ENCODE results near the gene ANKZF1. TPM values are rescaled to one million over a fixed set of nuclear protein-coding genes. Genes with fewer than 3 reads are reported as not detected.

The ANKZF1 gene
- total RNA-seq, 1 experiment from 2014 or later: 51.5 TPM

GRCh38 chr2:219285373-219285735, 55.7 kb downstream of the ANKZF1 start:
- intact Hi-C loops (cut with micrococcal nuclease; ENCODE audit: unreplicated experiment): no loop called here

GRCh38 chr2:219285894-219286425, 56.4 kb downstream of the ANKZF1 start:
- no peaks in the 10 kb centered on the region for H3K27me3 ChIP-seq (replicated peaks; ENCODE audit: control insufficient read depth, insufficient read depth, low read length)
- ChIA-PET POLR2A (interaction anchor here (0.5 kb wide), 1 partner anchor 98 kb away, joined by 3 read pairs; no protein-coding TSS in a partner anchor), CTCF (interaction anchor here (1.2 to 2.9 kb wide), 2 partner anchors 8 to 9 kb away, joined by 4 to 20 read pairs; no protein-coding TSS in a partner anchor)
- no peak for TF ChIP-seq CTCF (IDR thresholded peaks at IDR 0.05; ENCODE audit: insufficient read depth in 1 of 2, low read depth in 1 of 2, low read length in 1 of 2, severe bottlenecking in 1 of 2, unreplicated experiment in 1 of 2)
- no peak overlapping the region for H3K4me3 Mint-ChIP-seq (ENCODE audit: unreplicated experiment)
- H3K36me3 ChIP-seq (ENCODE audit: control insufficient read depth, insufficient read depth, low read length): peaks cover 3% of the 10 kb centered on the region
- H3K4me1 ChIP-seq: no peaks in the 10 kb centered on the region
- no peaks in the 10 kb centered on the region for H3K27me3 Mint-ChIP-seq (ENCODE audit: insufficient read depth, unreplicated experiment)
- H3K4me1 Mint-ChIP-seq (ENCODE audit: low read depth, unreplicated experiment): no peaks in the 10 kb centered on the region
- no peak overlapping the region for H3K27ac Mint-ChIP-seq (ENCODE audit: unreplicated experiment)
- peaks cover 19% of the 10 kb centered on the region for H3K36me3 Mint-ChIP-seq (ENCODE audit: insufficient read depth, unreplicated experiment)
- no peak overlapping the region for H3K4me3 ChIP-seq (ENCODE audit: low read depth, low read length)
- intact Hi-C loops (cut with micrococcal nuclease; ENCODE audit: unreplicated experiment): no loop called here
- no peaks in the 10 kb centered on the region for H3K9me3 Mint-ChIP-seq (ENCODE audit: unreplicated experiment)
- no TSS peak for BruUV-seq (replicated peaks)
- no peak for DNase-seq
- no peaks in the 10 kb centered on the region for H3K9me3 ChIP-seq

More at GRCh38 chr2:219285373-219285735, 55.7 kb downstream of the ANKZF1 start:
- ChIA-PET POLR2A (no interaction called here), CTCF (interaction anchor here (2.9 kb wide), 1 partner anchor 10 kb away, joined by 20 read pairs; no protein-coding TSS in a partner anchor)
- Mint-ChIP-seq H3K27me3 (ENCODE audit: insufficient read depth, unreplicated experiment) (no peaks in the 10 kb centered on the region), H3K9me3 (ENCODE audit: unreplicated experiment) (no peaks in the 10 kb centered on the region), H3K4me1 (ENCODE audit: low read depth, unreplicated experiment) (no peaks in the 10 kb centered on the region), H3K27ac (ENCODE audit: unreplicated experiment) (no peak overlapping the region), H3K36me3 (ENCODE audit: insufficient read depth, unreplicated experiment) (peaks cover 19% of the 10 kb centered on the region), H3K4me3 (ENCODE audit: unreplicated experiment) (no peak overlapping the region)
- peaks cover under 1% of the 10 kb centered on the region; the same call in 1 of the 2 replicates for H3K4me1 ChIP-seq
- H3K27me3 ChIP-seq (replicated peaks; ENCODE audit: control insufficient read depth, insufficient read depth, low read length): no peaks in the 10 kb centered on the region
- H3K9me3 ChIP-seq: no peaks in the 10 kb centered on the region
- DNase-seq: no peak
- peaks cover 3% of the 10 kb centered on the region for H3K36me3 ChIP-seq (ENCODE audit: control insufficient read depth, insufficient read depth, low read length)
- TF ChIP-seq CTCF (IDR thresholded peaks at IDR 0.05; ENCODE audit: insufficient read depth in 1 of 2, low read depth in 1 of 2, low read length in 1 of 2, severe bottlenecking in 1 of 2, unreplicated experiment in 1 of 2): no peak
- no TSS peak for BruUV-seq (replicated peaks)
- no peak overlapping the region for H3K4me3 ChIP-seq (ENCODE audit: low read depth, low read length)

Other genes starting within 250 kb of the ANKZF1 start
- not detected in 2 replicates for gene FEV, start 244.6 kb upstream of the ANKZF1 start, total RNA-seq (2022)
- gene CRYBA2, start 236.4 kb upstream of the ANKZF1 start, total RNA-seq (2022): 0.59 TPM in 1 of 2 replicates, not detected in the other
- gene CFAP65, start 188.3 kb upstream of the ANKZF1 start, total RNA-seq (2022): 0.34 and 0.77 TPM in 2 replicates
- 19.0 and 22.6 TPM in 2 replicates for gene IHH, start 168.9 kb upstream of the ANKZF1 start, total RNA-seq (2022)
- gene NHEJ1, start 69.0 kb upstream of the ANKZF1 start, total RNA-seq (2022): 28.5 and 29.6 TPM in 2 replicates
- 6.5 and 7.1 TPM in 2 replicates for gene SLC23A3, start 59.8 kb upstream of the ANKZF1 start, total RNA-seq (2022)
- gene CNPPD1, start 52.9 kb upstream of the ANKZF1 start, total RNA-seq (2022): 59.3 and 62.9 TPM in 2 replicates
- 59.5 and 62.0 TPM in 2 replicates for gene RETREG2, start 51.5 kb upstream of the ANKZF1 start, total RNA-seq (2022)
- 37.3 and 41.8 TPM in 2 replicates for gene ZFAND2B, start 23.0 kb upstream of the ANKZF1 start, total RNA-seq (2022)
- 66.0 and 68.6 TPM in 2 replicates for gene ABCB6, start 10.8 kb upstream of the ANKZF1 start, total RNA-seq (2022)
- gene ATG9A, start 170 bp upstream of the ANKZF1 start, total RNA-seq (2022): 59.6 and 62.9 TPM in 2 replicates
- 3.3 and 4.3 TPM in 2 replicates for gene GLB1L, start 15.6 kb downstream of the ANKZF1 start, total RNA-seq (2022)
- 26.1 and 26.6 TPM in 2 replicates for gene STK16, start 15.7 kb downstream of the ANKZF1 start, total RNA-seq (2022)
- not detected in 2 replicates for gene TUBA4B, start 23.4 kb downstream of the ANKZF1 start, total RNA-seq (2022)
- 14.9 and 15.6 TPM in 2 replicates for gene TUBA4A, start 24.1 kb downstream of the ANKZF1 start, total RNA-seq (2022)
- 60.6 and 61.2 TPM in 2 replicates for gene DNAJB2, start 49.6 kb downstream of the ANKZF1 start, total RNA-seq (2022)
- not detected in 2 replicates for gene PTPRN, start 79.6 kb downstream of the ANKZF1 start, total RNA-seq (2022)
- not detected in 2 replicates for gene RESP18, start 102.9 kb downstream of the ANKZF1 start, total RNA-seq (2022)
- 102 and 103 TPM in 2 replicates for gene DNPEP, start 158.1 kb downstream of the ANKZF1 start, total RNA-seq (2022)
- 0.86 TPM in 1 of 2 replicates, not detected in the other for gene DES, start 188.6 kb downstream of the ANKZF1 start, total RNA-seq (2022)
- 17.2 and 18.6 TPM in 2 replicates for gene SPEG, start 205.0 kb downstream of the ANKZF1 start, total RNA-seq (2022)